HG02610 (cell line): ENCODE data around the gene TGM3.

ENCODE experiments used
- ATAC-seq: cut with Tn5 transposase; IDR thresholded peaks from one replicate; pipeline ENCODE4 v1.9.1; 2021; ENCODE audit warnings: mild to moderate bottlenecking, moderate library complexity; ENCODE audit not compliant: unreplicated experiment

Gene TGM3

DNA sequence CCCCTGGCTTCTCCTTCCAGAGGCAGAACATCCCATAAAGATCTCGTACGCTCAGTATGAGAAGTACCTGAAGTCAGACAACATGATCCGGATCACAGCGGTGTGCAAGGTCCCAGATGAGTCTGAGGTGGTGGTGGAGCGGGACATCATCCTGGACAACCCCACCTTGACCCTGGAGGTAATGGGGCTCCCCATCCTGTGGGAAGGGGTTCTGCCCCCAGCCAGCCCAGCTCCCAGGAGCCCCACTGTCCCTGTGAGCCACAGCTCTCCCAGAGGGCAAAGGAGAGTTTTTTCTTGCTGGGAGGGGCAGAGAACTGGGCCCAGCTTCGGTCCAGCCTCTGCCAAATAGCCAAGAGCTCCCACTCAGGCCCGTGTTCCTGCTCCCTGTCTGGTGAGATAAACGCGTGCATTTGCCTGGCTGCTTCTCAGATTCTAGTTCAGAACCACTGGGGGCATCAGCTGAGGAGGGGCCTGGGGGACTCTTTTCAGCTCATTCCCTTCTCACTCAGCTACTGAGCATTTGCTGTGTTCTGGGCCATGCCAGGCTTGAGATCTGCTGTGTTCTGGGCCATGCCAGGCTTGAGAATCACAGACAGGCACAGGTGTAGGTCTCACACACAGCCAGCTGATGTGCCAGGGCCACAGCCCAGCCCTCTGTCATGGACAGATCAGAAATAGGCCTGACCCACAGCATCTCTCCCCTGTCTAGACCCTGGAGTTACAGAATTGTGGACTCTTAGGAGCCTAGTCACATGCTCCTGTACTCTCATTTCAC is 39.5 kb downstream of the TGM3 start:
- ATAC-seq = no peak

DNA sequence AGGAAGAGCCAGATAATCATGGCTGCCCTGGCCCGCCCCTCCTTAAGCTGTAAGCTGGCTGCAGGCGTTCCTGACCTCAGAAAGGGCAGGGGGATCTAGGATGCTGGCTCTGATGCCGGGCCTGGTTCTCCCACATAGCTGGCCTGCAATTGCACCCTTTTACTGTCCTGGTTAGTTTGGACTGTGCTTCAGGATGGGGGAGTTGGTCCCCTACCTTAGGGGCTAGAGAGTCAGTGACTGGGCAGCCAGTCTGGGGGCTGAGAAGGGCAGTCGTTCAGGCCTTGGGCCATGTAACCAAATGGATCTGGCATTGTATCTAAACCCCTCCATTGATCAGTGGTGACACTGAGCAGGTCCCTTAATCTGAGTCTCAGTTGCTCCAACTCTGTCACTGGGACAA is 40.7 kb downstream of the TGM3 start:
- ATAC-seq = no peak

DNA sequence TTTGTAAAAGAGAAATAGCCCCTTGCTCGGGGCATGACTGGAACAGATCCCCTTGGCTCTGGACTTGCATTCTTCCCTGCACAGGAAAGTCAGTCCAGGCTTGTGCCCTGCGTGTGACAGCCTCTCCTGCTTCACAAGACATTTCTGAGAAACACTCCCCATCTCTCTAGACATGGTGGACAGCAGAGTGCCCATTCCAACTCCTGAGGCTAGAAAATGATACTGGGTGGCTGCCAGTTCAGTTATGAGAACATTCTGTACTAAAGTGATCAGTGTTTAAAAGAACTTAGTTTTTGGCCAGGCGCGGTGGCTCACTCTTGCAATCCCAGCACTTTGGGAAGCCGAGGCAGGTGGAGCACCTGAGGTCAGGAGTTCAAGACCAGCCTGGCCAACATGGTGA is 41.3 kb downstream of the TGM3 start:
- no peak for ATAC-seq

DNA sequence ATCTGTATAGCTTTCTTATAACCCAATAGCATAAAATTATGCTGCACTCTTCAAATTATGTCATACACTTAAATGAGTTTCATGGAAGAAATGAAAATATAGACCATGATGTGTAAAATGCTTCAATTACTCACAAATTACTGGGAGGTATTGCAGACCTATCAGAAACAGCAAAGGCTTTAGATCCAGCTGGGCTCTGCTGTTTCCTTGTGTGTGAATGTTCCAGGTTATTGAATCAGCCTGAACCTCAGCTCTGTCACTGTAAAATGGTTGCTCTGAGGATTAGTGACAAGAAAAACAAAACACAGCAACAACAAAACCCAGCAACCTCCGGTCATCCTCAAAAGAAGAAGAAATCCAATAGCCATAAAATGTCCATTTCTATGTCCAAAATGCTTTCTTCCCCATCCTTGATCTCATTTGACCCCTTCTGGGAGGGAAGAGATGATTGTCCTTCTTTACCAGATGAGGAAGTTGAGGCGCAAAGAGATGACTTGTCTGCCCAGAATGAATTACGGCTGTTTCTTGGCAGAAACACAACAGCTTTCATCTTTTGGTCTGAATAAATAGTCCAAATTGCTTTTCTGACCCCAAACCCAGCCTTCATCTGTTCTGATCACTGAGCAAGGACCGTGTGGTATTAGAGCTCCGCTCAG is 42.7 kb downstream of the TGM3 start:
- ATAC-seq = no peak

DNA sequence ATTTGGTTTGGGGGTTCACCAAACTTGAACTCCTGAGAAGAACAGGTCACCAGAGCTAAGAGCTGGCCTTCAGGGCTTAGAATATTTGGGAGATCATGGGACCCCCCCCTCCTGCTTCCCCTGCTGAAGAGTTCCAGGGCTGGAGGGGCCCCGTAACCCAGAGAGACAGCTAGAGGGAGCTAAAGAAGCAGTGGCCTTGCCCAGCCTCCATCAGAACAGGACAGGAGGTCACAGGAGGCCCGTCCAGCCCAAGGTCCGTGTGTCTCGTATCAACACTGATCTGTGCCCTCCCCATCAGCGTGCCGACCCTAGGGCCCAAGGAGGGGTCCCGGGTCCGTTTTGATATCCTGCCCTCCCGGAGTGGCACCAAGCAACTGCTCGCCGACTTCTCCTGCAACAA is 44.3 kb downstream of the TGM3 start:
- ATAC-seq = no peak

DNA sequence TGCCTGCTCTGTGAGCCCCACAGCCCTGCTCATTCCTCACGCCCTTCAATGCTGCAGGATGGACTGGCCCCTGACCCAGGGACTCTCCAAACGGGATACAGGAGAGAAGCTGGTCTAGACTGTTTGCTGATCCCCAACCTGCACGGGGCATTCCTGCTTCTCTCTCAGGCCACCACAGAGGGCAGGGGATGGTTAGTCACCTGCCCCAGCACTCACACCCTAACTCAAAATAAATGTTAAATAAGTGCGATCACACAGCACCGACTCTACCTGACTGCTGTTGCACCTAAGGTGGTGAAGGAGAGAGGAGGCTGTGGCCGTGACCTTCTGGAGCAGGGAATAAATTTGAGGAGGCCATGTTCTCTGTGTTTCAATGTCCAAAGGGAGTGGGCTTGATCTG is 45.0 kb downstream of the TGM3 start:
- ATAC-seq = no peak

DNA sequence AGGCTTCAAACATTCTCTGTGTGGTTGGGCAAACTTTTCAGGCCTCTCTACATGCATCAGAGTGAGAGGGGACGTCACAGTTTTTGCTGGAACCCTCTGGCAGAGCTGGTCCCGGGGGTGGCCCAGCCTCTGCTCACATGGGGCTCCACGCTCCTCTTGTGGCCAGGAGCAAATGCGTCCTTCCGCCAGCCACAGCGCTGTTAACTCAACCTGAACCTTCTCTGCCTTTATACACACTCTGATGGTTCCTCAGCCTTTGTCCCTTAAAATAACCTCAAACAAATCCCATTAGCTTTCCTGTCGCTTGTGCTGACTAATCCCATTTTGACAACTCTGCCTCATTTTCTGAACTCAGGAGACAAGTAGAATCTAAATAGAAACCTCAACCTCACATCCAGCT is 45.5 kb downstream of the TGM3 start:
- ATAC-seq = no peak

DNA sequence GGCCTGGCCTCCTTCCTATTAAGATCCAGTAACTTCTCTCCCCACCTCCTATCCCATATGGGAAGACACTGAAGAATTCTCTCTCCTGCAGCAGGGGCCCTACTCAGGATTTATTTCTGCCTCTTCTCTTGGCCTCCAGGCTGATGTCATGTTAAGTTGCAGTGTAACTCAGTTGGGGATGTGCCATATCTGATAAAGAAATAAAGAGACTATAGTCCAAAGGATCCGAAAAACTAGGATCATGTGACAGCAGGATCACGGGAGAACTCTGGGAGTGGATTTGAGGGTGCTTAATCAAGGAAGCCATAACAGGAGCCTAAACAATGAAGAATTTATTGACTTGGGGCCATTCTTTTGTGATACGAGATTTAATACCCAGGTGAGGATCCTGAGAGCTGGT is 46.4 kb downstream of the TGM3 start:
- ATAC-seq = no peak

DNA sequence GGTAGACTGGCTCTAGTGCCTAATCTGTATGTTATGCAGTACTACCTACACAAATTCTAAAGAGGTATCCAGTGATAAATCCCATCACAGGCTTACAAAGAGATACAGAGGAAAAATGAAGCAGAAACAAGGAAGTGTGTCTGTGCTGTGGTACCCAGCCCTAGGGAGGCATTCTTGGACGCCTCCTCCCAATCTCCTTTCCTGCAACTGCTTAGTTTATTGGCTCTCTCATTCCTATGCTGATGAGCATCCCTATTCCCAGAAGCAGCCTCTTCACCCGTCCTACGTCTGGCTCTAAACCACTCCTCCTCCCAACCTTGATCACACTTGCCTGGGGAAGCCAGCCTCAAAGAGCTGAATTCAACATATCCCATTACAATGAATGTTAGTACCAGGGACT is 50.4 kb downstream of the TGM3 start:
- no peak for ATAC-seq

DNA sequence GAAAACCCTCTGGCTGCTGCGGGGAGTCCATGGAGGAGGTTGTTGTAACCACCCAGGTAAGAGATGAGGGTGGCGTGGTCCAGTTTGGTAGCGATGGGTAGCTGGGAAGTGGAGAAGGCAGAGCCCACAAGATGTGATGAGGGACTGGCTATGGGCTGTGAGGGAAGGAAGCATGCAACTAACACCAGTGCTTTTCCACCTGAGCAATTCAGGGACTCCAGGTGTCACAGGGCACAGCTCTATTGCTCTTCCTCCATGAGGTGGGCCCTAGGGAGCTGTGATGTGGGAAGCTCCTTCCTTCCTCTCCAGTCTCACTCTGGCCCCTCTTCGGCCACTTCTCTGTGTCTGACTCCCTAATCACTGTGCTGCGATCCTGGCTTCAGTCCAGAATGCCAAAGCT is 52.5 kb downstream of the TGM3 start:
- no peak for ATAC-seq

DNA sequence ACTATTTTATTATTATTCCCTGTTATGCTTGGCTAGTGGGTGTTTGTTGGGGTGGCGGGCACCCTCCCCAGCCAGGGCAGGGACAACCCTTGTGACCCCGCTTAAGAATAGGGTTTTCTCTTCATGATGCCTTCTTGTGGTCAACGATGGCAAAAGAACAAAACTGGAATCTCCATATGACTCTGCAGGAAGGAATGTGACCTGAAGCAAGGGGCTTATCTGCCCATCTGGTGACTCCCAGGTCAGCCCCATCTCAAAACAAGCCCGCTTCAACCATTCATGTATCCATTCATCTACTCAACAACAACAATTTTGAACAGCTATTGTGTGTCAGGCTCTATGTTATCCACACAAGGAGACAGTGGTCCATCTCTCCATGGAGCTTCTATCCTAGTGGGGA is 54.0 kb downstream of the TGM3 start:
- ATAC-seq = no peak

DNA sequence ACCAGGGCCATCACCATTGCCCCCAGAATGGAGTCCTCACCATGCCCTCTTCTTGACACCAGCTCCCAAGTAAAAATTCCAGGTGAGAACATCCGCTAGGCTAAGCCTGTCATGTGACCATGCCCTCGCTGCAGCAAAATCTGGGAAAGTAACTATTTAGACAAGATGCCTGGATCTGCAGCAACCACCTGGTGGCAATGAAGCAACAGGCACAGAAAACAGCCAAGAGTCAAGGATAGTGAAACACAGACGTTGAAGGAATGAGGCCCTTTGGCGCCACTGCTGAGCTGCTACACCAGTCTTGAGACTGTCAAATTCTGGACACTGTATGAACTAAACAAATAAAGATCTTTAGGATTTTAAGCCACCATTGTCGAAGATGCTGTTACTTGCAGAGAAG is 54.8 kb downstream of the TGM3 start:
- ATAC-seq = no peak

DNA sequence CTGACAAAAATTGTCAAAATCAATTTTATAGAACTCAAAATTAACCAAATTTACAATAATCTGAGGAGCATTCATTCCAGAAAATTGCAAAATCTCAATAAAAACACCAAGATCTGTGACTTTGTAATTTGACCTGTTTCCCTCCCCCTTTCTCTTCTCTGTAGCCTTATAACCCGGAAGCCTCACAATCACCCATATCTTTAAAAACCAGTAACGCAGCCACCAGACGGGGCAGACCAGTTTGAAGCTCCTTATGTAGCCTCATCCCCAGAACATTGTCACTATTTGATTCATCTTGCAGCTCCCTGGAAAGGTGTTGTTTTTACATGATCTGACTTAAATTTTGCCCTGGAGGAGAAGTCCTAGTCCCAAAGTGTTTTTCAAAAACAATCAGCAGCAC is 57.4 kb downstream of the TGM3 start:
- ATAC-seq = no peak

DNA sequence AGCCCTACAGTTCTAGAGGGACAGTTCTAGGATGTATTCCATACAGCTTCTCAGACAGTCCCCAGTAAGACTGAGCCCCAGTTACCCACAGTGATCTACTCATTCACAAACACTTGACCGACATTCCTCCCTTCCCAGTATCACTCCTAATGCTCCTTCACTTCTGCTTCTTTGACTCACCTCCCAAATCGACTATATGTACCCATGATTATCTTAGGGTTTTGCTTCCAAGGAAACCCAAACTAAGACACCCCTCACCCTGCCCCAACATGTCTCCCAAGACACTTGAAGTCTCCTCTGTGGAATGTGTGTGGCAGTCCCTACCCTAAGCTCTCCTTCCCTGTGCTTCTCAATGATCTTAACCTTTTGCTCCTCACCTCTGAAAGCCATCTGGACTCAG is 61.3 kb downstream of the TGM3 start:
- ATAC-seq = no peak

DNA sequence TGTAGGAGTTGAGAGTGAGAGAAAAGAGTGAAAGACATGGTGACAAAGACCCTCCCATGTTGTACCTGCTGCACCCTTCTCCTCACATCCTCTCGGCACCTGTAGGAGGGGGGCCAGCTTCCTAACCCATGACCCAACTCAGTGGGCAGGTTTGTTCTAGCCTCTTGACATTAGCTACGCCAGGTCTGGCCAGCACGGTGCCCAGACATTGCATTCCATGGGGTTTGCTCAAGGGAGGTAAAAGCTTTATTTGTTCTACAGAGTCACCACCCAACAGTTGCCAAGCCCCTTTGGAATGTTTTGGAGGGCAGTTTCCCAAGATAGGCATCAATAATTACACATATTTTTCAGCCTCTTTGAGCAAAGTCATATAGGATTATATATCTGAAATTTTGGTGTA is 62.2 kb downstream of the TGM3 start:
- no peak for ATAC-seq

DNA sequence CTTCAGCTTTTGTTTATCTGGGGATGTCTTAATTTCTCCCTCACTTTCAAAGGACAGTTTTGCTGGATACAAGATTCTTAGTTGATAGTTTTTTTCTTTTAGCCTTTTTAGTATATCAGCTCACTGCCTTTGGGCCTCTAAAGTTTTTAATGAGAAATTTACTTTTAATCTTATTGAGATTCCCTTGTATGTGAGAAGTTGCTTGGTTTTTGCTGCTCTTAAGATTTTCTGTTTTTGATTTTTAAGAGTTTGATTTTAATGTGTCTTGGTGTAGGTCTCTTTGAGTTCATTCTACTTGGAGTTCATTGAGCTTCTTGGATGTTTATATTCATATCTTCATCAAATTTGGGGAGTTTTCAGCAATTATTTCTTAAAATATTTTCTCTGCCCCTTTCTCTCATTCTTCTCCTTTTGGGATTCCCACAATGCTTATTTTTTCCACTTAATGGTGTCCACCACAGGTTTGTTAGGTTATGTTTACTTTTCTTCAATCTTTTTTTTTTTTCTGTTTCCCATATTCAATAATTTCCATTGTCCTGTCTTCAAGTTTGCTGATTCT is 65.3 kb downstream of the TGM3 start:
- no peak for ATAC-seq

DNA sequence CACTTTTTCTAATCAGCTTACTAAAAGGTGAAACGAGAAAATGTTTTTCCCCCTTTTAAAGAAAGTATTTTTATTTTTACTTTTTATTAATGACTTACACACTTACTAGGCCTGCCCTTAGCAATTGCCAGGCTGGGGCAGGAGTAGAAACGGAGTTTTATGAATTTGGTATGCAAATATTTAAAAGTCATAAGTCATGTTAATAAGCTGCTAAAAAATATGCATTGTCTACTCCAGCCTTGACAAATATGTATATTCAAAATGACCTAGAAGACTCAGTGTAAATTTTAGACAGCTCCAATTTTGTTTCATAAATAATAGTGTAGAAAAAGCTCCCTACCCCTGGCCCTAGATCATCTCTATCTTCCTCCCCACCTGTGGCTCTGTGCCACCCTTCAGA is 67.4 kb downstream of the TGM3 start:
- no peak for ATAC-seq

DNA sequence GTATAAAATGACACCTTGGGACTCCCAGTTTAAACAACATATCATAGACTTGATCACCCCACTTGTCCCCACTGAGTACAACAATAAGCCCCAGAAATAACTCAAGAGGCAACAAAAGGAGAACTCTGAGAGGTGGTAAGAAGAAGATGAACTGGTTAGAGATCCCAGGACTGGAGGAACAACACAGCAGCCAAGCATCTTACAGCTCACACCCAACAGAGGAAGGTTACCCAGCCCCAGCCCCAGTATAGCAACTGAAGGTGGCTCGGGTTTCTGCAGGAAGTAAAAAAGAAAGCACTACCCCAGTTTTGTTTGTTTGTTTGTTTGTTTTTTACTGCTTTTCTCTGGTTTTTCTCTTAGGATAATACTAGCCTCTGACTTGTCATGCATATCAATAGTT is 67.8 kb downstream of the TGM3 start:
- ATAC-seq = no peak

DNA sequence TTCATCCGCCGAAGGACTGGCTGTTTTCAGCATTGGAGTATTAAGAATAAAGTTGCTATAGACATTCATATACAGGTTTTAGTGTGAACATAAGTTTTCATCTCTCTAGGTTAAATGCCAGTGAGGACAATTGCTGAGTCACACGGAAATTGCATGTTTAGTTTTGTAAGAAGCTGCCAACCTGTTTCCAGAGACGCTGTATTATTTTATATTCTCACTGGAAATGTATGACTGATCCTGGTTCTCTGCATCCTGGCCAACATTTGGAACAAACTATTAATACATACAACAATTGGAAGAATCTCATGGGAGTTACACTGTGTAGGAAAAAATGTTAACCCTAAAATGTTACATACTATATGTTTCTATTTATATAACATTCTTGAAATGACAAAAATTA is 68.2 kb downstream of the TGM3 start:
- no peak for ATAC-seq

DNA sequence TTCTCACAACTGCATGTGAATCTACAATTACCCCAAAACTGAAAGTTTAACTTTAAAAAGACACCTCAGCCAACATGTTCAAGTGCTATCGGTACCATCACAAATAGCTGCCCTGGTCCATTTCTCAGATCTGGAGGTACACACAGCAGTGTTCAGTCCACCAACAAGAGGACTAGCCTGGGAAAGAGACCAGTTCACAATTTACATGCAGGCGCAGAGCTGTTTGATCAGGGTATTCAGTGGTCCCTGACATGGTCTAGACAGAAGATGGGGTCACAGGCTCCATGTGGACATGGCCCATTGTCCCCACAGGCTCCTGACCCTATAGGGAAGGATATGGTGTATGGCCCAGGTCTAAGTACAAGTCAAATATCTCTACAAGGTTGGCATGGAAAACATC is 69.3 kb downstream of the TGM3 start:
- ATAC-seq = no peak

DNA sequence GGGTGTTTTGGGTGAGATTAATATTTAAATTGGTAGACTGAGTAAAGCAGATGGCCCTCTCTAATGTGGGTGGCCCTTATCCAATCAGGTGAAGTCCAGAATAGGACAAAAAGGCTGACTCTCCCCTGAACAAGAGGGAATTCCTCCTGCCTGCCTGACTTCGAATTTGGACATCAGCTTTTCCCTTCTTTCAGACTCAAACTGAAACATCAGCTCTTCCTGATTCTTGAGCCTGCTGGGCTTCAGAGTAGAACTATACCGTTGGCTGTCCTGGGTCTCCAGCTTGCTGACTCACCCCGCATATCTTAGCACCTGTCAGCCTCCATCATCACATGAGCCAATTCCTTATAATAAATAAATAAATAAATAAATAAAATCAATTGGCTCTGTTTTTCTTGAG is 69.9 kb downstream of the TGM3 start:
- ATAC-seq = no peak

DNA sequence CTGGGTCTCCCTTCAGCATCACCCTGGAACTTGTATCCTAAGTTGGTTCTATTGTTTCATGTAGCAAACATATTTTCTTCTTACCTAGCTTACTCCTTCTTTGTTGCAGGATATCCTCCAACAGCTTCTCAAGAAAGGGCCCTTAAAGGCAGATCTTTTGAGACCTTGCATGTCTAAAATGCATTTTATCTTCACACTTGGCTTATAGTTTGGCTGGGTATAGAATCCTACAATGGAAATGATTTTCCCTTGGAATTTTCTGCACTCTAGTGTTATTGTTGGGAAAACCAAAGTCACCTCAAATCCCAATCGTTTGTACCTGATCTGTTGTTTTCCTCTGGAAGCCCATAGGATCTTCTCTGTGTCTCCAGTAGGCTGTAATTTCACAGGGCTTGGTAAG is 72.8 kb downstream of the TGM3 start:
- no peak for ATAC-seq

DNA sequence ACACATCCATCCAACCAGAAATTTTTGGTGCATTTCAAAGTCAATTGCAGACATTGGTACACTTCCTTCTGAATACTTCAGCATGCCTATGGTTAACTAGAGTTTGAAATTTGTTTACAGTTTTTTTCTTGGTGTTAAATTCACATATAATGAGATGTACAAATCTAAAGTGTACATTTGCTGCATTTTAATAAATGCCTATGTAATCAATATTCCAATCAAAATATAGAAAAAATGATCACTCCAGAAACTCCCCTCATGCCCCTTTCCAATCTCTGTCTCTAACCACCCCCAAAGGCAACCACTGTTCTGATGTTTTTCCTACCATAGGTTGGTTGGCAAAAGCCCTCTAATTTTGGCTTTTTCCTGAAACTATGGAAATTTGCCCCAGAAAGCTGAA is 77.3 kb downstream of the TGM3 start:
- no peak for ATAC-seq
